Esophagus muscularis mucosa (tissue), 4 donors: ENCODE results near the gene SLC10A1. TPM values are rescaled to one million over a fixed set of nuclear protein-coding genes. Genes with fewer than 3 reads are reported as not detected.

Experiments
- DNase-seq: peaks from one replicate; pipeline ENCODE4 v3.0.0-alpha.2; 2017; ENCODE audit errors: extremely low spot score
- H3K27ac ChIP-seq, 4 donors: fragments of 200-600 bp; sonication (generic); replicated peaks in 1 of 4; 1 replicate in 3 of 4; 2 replicates in 1 of 4; pipeline ENCODE4 v1.5.1; 2016 to 2019; ENCODE audit warnings: mild to moderate bottlenecking in 1 of 4
- H3K27me3 ChIP-seq, 4 donors: fragments of 200-600 bp; sonication (generic); one replicate each; pipeline versions ENCODE4 v1.5.1 to v1.6.0; 2016 to 2019
- H3K36me3 ChIP-seq, 4 donors: fragments of 200-600 bp; sonication (generic); one replicate each; pipeline ENCODE4 v1.5.1; 2016 to 2019
- H3K4me1 ChIP-seq, 4 donors: fragments of 200-600 bp; sonication (generic); one replicate each; pipeline ENCODE4 v1.5.1; 2016 to 2019
- H3K4me3 ChIP-seq, 4 donors: fragments of 200-600 bp; sonication (generic); 1 replicate in 2 of 4; 2 replicates in 2 of 4; pipeline ENCODE4 v1.5.1; 2016 to 2019; ENCODE audit warnings: mild to moderate bottlenecking in 4 of 4, moderate library complexity in 1 of 4
- H3K9me3 ChIP-seq, 4 donors: fragments of 200-600 bp; sonication (generic); 1 replicate in 3 of 4; 2 replicates in 1 of 4; pipeline ENCODE4 v1.5.1; 2016 to 2019
- EP300 ChIP-seq: sonication (generic); formaldehyde crosslinking; IDR thresholded peaks from one replicate; pipeline ENCODE4 v1.6.1; 2017; ENCODE audit warnings: antibody characterized with exemption
- POLR2A ChIP-seq: fragments of 450-650 bp; IDR thresholded peaks from one replicate; pipeline ENCODE4 v1.6.1; 2017; ENCODE audit warnings: antibody characterized with exemption, moderate library complexity, mild to moderate bottlenecking, low read depth
- POLR2AphosphoS5 ChIP-seq, 2 donors: sonication (generic); formaldehyde crosslinking; IDR thresholded peaks; one replicate each; pipeline ENCODE4 v1.6.1; 2017; ENCODE audit warnings: antibody characterized with exemption in 2 of 2
- WGBS: methylation state at CpG from one replicate; pipeline ENCODE4 v1.1.5; 2018; 5-methylcytosine and 5-hydroxymethylcytosine counted together
- intact Hi-C: fragments of 100-400 bp; cut with DNase I; formaldehyde crosslinking; loops from one replicate; pipeline ENCODE4 v1.15.1; 2023
- total RNA-seq, 4 donors: library from RNA; depleted of rRNA; stranded (reverse); fragments of >200 nt; gene quantifications; one replicate each; pipeline versions ENCODE4 v1.1.0 to v1.2.1, GENCODE V29; 2016
- TF ChIP-seq, protein P1 (sequence below), 3 experiments: fragments of 200-600 bp in 2 of 3; fragments of 450-650 bp in 1 of 3; sonication (generic) in 2 of 3; IDR thresholded peaks; one replicate each; pipeline ENCODE4 v1.5.1; 2017 to 2019; ENCODE audit warnings: antibody characterized with exemption in 3 of 3, mild to moderate bottlenecking in 2 of 3, moderate library complexity in 1 of 3

SLC10A1 gene
- total RNA-seq, 4 donors from 2014 or later: not detected

DNA sequence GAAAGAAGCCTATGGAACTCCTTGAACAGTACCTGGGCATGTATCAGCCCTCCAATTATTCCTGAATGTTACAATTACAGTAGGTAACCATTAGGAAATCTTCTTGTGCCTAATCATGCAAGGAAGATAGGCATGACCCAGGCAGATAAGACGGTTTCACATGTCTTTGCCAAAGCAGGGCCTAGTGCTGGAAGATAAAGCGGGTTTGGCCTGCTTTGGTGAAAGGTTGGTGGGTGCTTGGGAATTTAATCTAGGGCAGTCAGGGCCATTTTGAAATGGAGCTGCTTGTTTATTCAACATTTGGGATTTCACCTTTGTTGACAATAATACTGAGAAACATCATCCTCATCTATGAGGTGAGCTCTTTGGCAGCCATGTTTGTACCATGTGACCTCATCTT is 42.6 kb downstream of the SLC10A1 start:
- TF ChIP-seq POLR2A (no peak), EP300 (no peak), POLR2AphosphoS5 (IDR thresholded peaks at IDR 0.05) (no peak)
- TF ChIP-seq, protein P1, sequence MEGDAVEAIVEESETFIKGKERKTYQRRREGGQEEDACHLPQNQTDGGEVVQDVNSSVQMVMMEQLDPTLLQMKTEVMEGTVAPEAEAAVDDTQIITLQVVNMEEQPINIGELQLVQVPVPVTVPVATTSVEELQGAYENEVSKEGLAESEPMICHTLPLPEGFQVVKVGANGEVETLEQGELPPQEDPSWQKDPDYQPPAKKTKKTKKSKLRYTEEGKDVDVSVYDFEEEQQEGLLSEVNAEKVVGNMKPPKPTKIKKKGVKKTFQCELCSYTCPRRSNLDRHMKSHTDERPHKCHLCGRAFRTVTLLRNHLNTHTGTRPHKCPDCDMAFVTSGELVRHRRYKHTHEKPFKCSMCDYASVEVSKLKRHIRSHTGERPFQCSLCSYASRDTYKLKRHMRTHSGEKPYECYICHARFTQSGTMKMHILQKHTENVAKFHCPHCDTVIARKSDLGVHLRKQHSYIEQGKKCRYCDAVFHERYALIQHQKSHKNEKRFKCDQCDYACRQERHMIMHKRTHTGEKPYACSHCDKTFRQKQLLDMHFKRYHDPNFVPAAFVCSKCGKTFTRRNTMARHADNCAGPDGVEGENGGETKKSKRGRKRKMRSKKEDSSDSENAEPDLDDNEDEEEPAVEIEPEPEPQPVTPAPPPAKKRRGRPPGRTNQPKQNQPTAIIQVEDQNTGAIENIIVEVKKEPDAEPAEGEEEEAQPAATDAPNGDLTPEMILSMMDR (IDR thresholded peaks at IDR 0.05): no peak
- DNase-seq: no peak
- Histone ChIP-seq H3K4me1 (no peaks in the 10 kb centered on the region), H3K27me3 (no peaks in the 10 kb centered on the region), H3K4me3 (no peak overlapping the region), H3K9me3 (no peaks in the 10 kb centered on the region), H3K27ac (no peak overlapping the region), H3K36me3 (no peaks in the 10 kb centered on the region)
- 95% methylated on average over 2 of the region's 2 CpGs for WGBS
- intact Hi-C loops: no loop called here

- WGBS: 70% methylated on average over 1 of the region's 1 CpG
- H3K4me1 ChIP-seq: no peaks in the 10 kb centered on the region
- H3K27ac ChIP-seq: no peak overlapping the region
- no peaks in the 10 kb centered on the region for H3K27me3 ChIP-seq
- no peaks in the 10 kb centered on the region for H3K9me3 ChIP-seq
- H3K4me3 ChIP-seq: no peak overlapping the region
- no peak for DNase-seq
- intact Hi-C loops: no loop called here
- TF ChIP-seq, protein P1 (IDR thresholded peaks at IDR 0.05): no peak
- TF ChIP-seq POLR2A (no peak), POLR2AphosphoS5 (IDR thresholded peaks at IDR 0.05) (no peak), EP300 (no peak)
- H3K36me3 ChIP-seq: no peaks in the 10 kb centered on the region
These were observed 43.2 kb downstream of the SLC10A1 start for GRCh38 chr14:69753860-69754259.

DNA sequence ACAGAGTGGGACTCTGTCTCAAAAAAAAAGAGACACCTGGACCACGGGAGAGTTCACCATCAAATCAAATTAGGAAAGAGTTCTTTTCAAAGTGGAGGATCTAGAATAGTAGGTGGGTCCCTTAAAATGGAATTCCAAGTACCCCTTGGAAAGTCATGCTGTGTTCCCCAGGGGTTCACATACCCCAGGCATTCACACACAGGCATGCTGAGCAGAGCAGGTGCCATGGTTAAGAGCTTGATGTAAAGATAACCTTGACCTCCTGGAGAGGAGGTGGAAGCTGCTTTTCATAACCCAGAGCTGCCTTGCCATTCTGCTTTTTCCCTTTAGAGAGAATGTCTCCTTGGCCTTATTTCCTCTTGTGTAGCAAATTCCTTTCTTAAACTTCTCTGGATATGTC is 44.3 kb downstream of the SLC10A1 start:
- intact Hi-C loops: no loop called here
- no peak for DNase-seq
- 68% methylated on average over 1 of the region's 1 CpG for WGBS
- Histone ChIP-seq H3K36me3 (no peaks in the 10 kb centered on the region), H3K4me3 (no peak overlapping the region), H3K4me1 (no peaks in the 10 kb centered on the region), H3K9me3 (no peaks in the 10 kb centered on the region), H3K27me3 (no peaks in the 10 kb centered on the region), H3K27ac (no peak overlapping the region)
- TF ChIP-seq POLR2AphosphoS5 (IDR thresholded peaks at IDR 0.05) (no peak), EP300 (no peak), POLR2A (no peak)
- TF ChIP-seq, protein P1 (IDR thresholded peaks at IDR 0.05): no peak

- intact Hi-C loops: no loop called here
- H3K4me1 ChIP-seq: no peaks in the 10 kb centered on the region
- TF ChIP-seq EP300: no peak
- TF ChIP-seq, protein P1 (IDR thresholded peaks at IDR 0.05): no peak
- no peak for TF ChIP-seq POLR2A
- TF ChIP-seq POLR2AphosphoS5 (IDR thresholded peaks at IDR 0.05): no peak
- no peaks in the 10 kb centered on the region for H3K9me3 ChIP-seq
- H3K27me3 ChIP-seq: no peaks in the 10 kb centered on the region
- 89% methylated on average over 2 of the region's 2 CpGs for WGBS
- H3K36me3 ChIP-seq: no peaks in the 10 kb centered on the region
- no peak overlapping the region for H3K27ac ChIP-seq
- no peak for DNase-seq
- no peak overlapping the region for H3K4me3 ChIP-seq
These were observed 46.5 kb downstream of the SLC10A1 start for GRCh38 chr14:69750495-69750894.

- Histone ChIP-seq H3K4me3 (no peak overlapping the region), H3K27ac (no peak overlapping the region), H3K36me3 (no peaks in the 10 kb centered on the region), H3K27me3 (no peaks in the 10 kb centered on the region), H3K4me1 (no peaks in the 10 kb centered on the region), H3K9me3 (no peaks in the 10 kb centered on the region)
- DNase-seq: no peak
- intact Hi-C loops: no loop called here
- 89% methylated on average over 1 of the region's 1 CpG for WGBS
- TF ChIP-seq POLR2AphosphoS5 (IDR thresholded peaks at IDR 0.05) (no peak), EP300 (no peak), POLR2A (no peak)
- TF ChIP-seq, protein P1 (IDR thresholded peaks at IDR 0.05): no peak
These were observed 47.1 kb downstream of the SLC10A1 start for GRCh38 chr14:69749956-69750355.
